Right ventricle myocardium superior (tissue), 1 donor: ENCODE data around the gene TTC7B. TPM values are rescaled to one million over a fixed set of nuclear protein-coding genes. Genes with fewer than 3 reads are reported as not detected.

Experiments
- ATAC-seq: fragments of 200-7000 bp; cut with Tn5 transposase; one replicate; pipeline ENCODE4 v1.9.1; 2020; ENCODE audit warnings: mild to moderate bottlenecking; ENCODE audit not compliant: poor library complexity
- DNase-seq: peaks from one replicate; pipeline ENCODE4 v3.0.0-alpha.2; 2020
- intact Hi-C: fragments of 100-400 bp; cut with DNase I; formaldehyde crosslinking; loops from one replicate; pipeline ENCODE4 v1.11.2; 2022
- total RNA-seq: library from RNA; stranded (reverse); fragmentation: NEBNext Ultra II Directional; extraction: Animal tissue kit (Norgen Biotek cat#: 25700); gene quantifications from one replicate; pipeline ENCODE4 v1.2.1, GENCODE V29; 2021
- donor health status: DM: no; HTN: yes; CAD: no; lungs with severe emphysema.

TTC7B gene
- total RNA-seq, 1 donor from 2014 or later = 60.3 TPM

DNA sequence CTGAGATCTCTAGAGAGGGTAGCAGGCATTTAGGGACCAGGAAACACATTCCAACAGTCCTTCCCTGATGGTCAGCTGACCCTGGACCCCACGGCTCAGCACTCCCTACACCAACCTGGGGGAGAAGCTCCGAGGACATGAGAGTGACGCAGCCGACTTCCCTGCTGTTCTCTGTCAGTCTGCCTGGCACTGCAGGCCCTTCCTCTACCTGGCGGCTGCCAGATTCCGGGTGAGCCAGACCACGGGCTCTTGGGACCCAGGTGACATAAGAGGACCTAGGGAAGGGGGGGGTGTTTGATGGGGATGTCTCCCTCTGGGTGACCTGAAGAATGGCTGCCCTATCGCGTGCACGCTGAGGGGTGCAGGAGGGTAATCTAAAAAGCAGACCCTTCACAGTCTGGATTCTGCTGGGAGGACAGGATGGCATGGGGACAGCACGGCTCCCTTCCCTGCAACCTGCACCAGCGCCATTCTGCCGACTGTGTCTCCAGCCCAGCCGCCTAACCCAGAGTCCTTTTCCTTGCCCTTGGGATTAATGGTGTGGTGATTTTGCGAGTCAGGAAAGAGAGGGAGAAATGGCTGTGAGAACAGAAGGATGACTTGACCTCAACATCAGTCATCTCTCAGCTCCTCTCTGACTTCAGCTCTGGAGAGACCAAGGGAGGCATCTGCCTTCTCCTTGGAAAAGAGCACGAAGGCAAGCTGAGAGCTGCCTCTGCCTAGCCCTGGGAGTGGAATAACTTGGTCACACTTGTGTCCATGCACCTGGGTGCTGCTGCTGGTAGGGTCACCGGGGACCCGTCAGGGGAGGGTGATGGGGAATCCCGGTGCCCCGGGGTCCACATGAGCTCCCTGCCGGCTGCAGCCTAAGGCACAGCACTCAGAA, 260.9 kb downstream of the TTC7B start:
- intact Hi-C loops = no loop called here
- ATAC-seq (no peak), DNase-seq (peak; percentile 25)

DNA sequence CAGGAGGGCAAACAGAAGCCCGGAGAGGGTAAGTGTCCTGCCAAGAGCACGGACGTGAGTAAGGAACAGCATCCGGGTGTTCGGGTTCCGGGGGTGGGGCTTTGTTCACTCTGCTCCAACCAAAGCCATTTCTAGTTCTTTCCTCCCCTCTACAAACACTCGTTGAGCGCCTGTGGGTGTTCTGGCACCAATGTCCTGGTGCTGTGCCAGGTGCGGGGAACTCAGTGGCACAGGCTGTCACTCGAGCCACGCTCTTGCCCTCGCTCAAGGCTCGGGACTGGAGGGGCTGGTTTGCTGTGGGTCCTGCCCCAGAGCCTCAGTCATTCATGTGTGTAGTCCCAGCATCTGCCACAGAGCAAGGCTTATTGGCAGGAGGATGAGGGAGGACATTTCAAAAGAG, 261.9 kb downstream of the TTC7B start:
- intact Hi-C loops = no loop called here
- DNase-seq (peak; percentile 67), ATAC-seq (peak; percentile 41)

DNA sequence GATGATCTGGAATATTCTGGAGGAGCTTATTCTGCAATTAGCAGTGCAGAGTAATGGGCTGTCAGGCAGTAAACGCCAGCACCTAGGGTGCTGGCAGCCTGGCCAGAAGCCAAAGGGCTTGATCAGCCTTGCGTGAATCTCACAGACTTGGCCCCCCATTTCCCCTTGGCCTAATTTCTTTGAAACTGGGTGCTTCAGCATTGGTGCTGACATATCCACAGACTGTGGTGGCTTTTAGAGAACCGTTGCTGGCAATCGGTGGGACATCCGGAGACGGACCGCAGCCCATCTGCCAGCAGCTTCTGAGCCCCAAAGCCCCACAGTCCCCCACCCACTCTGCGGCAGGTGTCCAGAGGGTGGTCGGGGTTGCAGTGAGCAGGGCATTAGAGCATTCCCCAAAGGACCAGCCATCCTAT, 262.3 kb downstream of the TTC7B start:
- intact Hi-C loops = no loop called here
- ATAC-seq (no peak), DNase-seq (no peak)

DNA sequence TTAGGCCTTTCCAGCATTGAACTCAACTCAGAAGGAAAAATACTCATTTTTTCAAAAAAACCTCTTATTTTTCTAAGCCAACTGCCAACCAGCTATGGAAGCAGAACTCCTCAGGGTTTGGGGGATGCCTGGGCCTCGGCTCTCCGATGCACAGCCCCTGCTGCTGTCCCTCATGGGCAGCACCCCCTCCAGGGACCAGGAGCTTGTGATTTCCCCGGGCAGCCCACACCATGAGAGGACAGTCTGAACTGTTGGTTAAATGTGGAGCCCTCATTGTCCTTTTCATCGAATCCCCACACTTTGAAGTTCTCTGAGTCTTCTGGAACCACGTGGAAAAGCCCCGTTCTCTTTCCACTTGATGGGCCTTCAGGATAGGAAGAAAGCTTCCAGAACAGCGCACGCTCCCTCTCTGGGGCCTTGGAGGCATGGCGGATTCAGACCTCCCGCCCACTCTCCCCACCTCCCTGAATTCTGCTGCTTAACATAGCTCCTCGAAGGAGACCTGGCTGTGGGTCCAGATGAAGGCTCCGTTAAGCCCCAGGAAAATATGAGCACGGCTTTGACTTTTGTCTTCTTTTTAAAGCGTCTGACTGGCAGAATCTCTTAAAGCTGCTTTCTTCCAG, 262.8 kb downstream of the TTC7B start:
- intact Hi-C loops = no loop called here
- ATAC-seq (no peak), DNase-seq (peak; percentile 8)

DNA sequence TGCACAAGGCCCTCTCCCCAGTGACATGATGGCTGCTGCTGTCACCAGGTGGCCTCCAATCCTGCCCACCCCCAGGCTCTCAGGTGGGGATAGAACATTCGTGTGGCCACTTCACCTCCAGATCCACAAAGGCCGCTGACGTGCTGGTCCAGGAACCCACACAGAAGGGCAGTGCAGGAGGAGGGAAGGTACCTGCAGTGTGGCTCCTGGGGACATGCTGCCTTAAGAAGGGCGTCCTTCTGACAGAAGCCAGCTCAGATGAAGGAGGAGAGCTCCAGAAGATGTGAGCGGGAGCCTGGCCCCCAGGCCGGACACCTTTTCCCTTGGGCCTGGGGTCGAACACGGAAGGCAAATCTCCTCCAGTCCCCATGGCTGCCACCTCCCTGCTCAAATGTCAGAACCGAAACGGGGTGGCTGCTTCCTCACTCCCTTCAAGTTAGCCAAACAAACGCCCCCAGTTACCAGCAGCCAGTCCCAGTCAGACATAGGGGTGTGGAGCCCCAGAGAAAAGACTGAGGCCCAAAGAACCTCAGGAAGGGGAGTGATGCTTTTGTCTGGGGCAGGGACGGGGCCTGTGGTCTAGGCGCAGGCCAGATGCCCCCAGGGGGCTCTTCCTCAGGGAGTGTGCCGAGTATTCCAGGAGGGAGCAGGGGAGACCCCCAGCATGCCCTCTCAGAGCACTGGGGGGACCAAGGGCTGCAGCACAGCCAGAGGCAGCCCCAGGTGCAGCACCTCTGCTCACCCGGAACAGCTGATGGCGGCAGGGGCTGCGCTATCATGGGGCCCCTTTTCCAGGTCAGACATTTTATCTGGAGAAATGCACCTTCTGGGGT, 263.5 kb downstream of the TTC7B start:
- DNase-seq (peak; percentile 37), ATAC-seq (no peak)
- intact Hi-C loops = no loop called here

DNA sequence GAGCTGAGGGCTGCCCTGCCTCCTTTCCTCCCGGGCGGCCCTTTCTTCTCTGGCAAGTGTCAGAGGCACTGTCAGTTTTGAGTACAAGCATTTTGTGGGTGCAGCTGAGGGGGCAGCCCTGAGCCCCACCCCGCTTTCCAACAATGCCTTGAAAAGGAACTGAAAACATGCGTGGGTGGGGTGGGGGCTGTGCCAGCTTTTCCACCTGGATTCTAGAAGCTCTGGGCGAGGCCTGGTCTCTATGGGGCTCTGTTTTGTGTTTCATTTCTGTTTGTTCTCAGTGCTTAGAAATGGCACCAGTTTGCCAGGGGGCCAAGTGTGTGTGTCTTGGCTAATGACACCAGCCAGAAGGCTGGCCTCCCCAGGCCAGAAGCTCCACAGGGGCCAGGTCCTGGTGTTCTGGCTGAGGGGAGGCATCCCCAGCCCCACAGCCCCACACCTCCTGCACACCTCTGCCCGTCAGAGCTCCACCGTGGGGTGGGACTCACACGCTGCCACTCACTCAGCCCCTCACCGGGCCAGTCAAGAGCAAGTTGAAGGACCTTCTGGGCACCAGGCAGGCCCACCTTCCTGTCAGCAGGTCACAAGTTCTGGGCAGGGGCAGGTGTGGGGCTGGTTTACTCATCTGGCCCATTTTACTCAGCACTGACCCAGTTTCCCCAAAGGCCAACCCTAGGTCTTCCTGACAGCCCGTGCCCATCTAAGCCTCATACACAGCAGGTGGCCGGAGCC, 264.3 kb downstream of the TTC7B start:
- DNase-seq (peak; percentile 33), ATAC-seq (peak; percentile 2)
- intact Hi-C loops = no loop called here

DNA sequence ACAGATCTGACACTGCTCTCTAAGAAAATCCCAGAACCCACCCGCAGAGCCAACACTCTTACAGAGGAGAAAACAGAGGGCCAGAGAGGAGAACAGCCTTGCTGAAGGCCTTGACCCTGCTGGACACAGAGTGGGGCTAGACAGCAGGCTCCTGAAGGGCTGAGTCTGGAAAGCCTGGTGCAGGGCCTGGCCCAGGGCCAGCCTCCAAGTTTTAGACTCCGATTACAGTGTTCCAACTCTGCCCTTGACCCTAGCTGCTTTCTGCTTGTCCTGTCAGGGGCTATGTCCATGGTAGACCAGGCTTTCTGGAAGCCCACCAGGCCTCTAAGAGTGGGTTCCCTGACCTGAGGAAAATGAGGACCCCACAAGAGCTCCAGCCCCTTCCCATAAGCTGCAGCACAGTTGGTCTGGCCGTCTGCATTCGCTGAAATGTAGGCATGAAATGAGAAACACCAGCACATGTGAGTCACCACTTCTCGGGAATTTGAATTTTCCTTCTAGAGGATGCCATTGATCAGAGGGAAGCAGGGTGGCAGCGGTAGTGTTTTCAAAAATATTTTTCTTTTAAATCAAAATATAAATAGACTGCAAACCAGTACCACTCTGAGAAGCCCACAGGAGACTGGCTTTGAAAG, 265.0 kb downstream of the TTC7B start:
- peak; percentile 49 for DNase-seq
- intact Hi-C loops = no loop called here
- peak; percentile 14 for ATAC-seq

DNA sequence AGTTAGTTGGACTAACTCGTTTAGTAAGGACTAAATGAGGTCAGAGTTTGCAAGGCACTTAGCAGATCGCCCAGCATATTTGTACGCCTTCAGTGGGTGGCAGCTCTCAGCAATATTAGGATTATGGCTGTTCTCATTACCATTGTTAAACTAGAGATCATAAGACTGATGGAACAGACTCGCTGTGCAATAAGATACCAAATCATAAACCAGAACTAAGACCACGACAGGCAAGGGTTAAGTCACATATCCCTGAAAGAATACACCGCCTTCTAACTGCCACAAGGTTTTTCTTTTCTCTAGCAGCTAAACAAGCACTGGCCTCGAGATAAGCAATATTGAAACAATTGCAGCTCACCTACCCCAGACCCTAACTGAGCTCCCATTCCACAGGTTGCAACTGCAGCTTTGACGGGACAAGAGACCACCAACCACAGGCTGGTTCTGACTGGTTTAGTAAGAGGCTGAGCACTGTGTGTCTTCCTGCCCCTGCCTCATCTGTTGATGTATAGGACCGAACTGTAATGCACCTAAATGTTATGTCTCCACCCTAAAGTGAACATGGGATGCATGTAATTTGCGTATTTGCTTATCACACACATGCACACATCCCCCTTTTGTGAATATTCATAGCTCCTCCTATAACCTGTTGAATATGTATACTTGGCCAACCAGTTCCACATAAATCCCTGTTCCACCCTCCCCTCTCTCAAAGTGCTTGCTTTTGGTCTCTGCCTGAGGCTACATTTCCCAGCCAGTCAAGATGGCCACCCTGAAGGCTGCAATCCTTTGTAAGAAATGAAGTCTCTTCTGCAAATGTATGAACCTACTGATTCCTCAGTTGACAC, 266.2 kb downstream of the TTC7B start:
- intact Hi-C loops = no loop called here
- DNase-seq (no peak), ATAC-seq (no peak)

DNA sequence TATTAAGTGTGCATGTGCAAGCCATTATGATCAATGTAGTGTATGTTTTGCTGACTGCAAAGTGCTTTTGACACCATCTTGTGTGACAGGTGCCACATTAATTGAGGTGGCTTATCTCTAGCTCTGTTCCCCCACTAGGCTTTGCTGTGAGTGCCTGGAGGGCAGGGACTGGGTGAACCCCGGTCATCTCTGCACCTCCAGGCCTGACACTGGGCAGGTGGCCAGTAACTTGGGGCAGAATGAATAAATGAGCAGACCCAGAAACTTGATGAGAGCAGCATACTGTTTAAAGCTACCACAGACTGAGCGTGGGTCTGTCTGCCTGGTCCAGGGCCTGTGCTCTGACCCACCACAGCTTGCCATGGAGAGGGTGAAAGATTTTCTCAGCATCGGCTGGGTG, 267.8 kb downstream of the TTC7B start:
- no peak for ATAC-seq
- intact Hi-C loops = no loop called here
- DNase-seq = peak; percentile 37

DNA sequence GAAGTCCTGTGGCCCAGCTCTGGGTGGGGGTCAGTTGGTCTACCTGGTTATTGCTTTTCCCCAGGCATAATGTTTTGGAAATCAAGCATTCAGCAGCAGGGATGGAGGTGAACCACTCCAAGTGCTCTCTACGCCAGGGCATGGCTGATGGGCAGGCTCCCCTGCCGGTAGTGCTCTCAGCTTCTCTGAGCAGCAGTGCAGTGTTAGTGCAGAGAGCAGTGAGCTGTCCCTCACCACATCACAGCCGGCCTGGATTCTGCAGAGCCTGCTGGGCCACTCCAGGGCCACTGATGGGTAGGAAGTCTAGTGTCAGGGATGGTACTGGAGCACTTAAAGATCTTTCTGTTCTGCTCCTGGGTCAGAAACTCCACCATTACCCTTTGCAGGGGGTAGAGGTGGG, 268.3 kb downstream of the TTC7B start:
- intact Hi-C loops = no loop called here
- ATAC-seq = no peak
- peak; percentile 20 for DNase-seq

DNA sequence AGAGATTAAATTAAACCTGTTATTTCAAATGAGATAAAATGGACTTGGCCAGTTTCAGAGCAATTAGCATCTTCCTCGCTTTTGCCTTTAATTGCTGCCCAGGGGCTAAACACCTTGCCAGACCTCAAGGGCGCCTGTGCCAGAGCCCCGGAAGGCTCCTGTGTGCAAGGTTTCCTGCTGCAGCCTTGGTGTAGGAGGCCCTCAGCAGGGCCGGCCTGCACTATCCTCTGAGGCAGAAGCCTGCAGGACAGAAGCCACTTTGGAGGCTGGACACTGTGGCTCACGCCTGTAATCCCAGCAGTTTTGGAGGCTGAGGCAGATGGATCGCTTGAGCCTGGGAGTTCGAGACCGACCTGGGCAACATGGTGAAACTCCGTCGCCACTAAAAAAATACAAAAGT, 269.0 kb downstream of the TTC7B start:
- intact Hi-C loops = no loop called here
- no peak for ATAC-seq

DNA sequence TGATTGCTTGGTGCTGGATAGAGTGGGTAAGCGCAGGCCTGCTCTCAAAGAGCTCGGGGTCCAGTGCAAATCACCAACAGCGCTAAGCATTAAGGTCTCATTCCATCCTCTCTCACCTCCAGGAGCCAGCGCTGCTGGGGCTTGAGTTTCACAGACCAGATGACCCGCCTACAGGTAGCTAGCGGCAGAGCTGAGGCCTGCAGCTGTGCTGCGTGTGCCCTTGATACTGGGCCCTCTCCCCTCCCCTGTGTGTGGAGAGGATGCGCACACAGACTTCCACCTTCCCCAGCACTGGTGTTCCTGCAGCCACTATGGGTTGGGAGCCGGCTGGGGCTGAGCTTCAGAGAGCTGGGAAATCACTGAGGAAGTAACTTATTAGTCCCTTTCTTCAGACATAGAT, 269.5 kb downstream of the TTC7B start:
- intact Hi-C loops = no loop called here
- peak; percentile 39 for DNase-seq
- no peak for ATAC-seq

More for the DNA sequence above, 269.0 kb downstream of the TTC7B start:
- peak; percentile 17 for DNase-seq

DNA sequence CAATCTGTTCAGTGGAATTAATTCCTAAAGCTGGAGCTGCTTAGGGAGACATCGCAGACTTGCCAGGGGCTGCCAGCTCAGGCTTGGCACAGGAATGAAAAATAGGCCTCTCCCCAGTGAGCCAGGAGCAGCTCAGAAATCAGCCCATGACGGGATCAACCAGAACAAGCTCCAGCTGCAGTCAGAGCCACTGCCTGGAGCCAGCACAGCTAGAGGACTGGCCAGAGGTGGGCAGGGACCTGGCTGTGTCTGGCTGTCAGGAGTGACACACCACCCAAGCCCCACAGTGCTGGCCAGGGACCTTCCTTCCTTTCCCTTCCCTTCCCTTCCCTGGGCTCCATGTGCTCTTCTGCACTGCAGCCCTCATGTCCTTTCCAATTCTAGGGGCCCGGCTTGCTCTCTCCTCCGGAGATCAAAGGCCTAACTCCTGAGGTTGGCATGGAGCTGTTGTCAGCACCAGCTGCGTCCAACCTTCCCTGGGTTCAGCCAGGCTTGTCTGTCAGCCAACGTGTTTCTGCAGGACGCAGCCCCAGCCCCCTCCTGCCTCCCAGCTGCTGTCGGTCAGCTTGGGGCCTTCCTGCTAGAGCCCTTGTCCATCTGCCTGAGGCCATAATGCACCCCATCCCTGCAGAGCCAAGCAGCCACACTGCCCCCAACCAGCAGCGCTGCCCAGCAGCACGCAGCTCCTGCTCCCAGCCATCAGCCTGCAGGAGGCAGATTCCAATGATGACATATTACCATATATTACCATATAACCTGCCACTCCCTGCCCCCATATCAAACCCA, 270.1 kb downstream of the TTC7B start:
- intact Hi-C loops = no loop called here
- ATAC-seq = peak; percentile 91
- peak; percentile 71 for DNase-seq

DNA sequence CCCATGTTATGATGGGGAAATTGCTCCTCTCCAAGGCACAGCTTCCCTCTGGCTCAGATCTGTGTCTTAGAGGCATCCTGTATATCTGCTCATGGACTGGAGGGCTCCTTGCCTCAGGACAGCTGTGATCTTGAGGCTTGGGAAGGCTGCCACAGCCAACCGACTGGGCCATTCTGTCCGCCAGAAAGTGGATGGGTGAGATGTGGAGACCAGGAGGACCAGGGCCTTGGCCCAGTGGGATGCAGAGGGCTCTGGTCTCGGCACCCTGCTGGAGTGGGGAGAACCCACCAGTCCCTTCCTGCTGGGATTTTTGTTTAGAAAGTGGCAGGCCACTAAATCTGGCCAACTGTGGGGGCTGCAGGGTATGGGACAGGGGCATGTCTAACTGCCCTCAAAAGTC, 270.8 kb downstream of the TTC7B start:
- intact Hi-C loops = no loop called here
- ATAC-seq (peak; percentile 7), DNase-seq (peak; percentile 29)

DNA sequence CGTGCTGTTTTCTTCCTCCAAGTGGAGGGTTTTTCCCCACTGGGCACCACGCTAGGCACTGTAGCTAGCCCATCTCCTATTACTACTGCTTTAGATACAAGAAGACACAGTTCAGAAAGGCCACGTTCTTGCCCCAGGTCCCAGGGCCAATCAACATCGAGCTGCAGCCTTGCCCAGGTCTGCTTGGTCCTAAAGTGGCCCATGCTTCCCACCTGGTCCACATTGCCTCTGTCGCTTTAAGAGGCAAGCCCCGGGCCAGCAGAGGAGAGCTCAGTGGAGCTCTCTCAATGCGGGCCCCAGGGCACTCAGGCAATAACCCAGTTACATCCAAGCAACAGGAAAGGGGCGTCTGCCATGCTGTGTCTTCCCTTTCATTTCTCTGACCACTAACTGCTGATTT, 271.3 kb downstream of the TTC7B start:
- ATAC-seq (no peak), DNase-seq (peak; percentile 13)
- intact Hi-C loops = no loop called here

DNA sequence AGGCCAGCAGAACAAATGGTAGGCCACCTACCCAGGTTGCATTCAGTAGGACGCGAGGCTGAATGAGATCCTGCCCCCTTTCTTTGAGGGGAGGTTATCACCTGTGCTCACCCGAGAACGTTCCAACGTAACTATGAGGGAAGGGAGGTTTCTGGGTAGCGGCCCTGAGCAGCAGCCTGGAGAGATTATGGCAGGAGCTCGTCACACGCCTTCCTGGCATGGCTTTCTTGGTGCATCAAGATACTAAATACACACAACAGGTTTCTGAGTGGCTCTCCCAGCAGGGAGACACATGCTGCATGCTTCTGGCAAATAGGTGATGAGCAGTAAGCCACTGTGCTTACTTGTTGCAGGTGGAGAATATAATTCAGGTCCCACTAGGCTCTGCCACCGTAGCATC, 271.7 kb downstream of the TTC7B start:
- intact Hi-C loops = no loop called here
- ATAC-seq (no peak), DNase-seq (peak; percentile 6)

DNA sequence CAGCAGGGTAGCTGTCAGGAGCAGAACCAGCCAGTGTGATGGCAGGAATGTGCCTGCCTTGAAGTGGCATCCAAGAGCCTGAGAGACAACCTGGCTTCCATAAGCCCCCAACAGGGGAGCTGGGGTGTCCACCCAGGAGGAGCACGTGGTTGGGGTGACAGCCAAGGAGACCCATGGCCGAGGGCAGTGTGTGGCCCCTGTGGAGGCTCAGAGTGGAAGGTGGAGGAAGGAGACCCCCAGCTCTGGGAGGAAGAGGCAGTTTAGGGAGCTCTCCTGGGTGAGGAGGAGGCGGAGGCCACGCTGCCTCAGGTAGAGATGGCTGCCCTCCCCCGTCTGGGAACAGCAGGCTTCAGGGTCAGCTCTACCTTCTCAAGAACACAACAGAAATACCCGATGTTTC, 272.4 kb downstream of the TTC7B start:
- ATAC-seq (no peak), DNase-seq (peak; percentile 13)

More for the DNA sequence above, 272.4 kb downstream of the TTC7B start:
- intact Hi-C loops = no loop called here
